Measurements from ENCODE around the gene HOXA3. TPM values are rescaled to one million over a fixed set of nuclear protein-coding genes. Genes with fewer than 3 reads are reported as not detected.

Gene HOXA3
- total and polyA plus RNA-seq, 2 of the 13 experiments (the other 11 are each of a cell fraction or from before 2014, with no cell fraction given): 2.9 to 4.6 TPM

GRCh38 chr7:27095897-27096767, 56.3 kb downstream of the HOXA3 start, which contains the start of gene HOXA1 (continued):
- TF ChIP-seq NFYB (CRISPR knock-in tag; IDR thresholded peaks at IDR 0.05) (peak; percentile 53; the same call in 1 of the 2 replicates), ETV6 (CRISPR knock-in tag; conservative IDR thresholded peaks at IDR 0.05) (no peak), TAF1 (CRISPR knock-in tag; IDR thresholded peaks at IDR 0.05) (peak; percentile 38; the same call in 1 of the 2 replicates), ZSCAN29 (CRISPR knock-in tag; conservative IDR thresholded peaks at IDR 0.05) (no peak), MIXL1 (CRISPR knock-in tag; IDR thresholded peaks at IDR 0.05) (no peak), SETDB1 (CRISPR knock-in tag; IDR thresholded peaks at IDR 0.05; ENCODE audit: borderline replicate concordance) (no peak), ZNF331 (CRISPR knock-in tag; IDR thresholded peaks at IDR 0.05) (no peak), ZNF749 (CRISPR knock-in tag; IDR thresholded peaks at IDR 0.05; ENCODE audit: borderline replicate concordance) (no peak), NR1H2 (CRISPR knock-in tag; IDR thresholded peaks at IDR 0.05; ENCODE audit: borderline replicate concordance, low read depth) (no peak), ZZZ3 (CRISPR knock-in tag; IDR thresholded peaks at IDR 0.05; ENCODE audit: borderline replicate concordance) (no peak), TCF7 (IDR thresholded peaks at IDR 0.05; ENCODE audit: low read depth) (no peak), HNRNPUL1 (IDR thresholded peaks at IDR 0.05; ENCODE audit: low read depth, low read length) (no peak), ZNF326 (CRISPR knock-in tag; IDR thresholded peaks at IDR 0.05; ENCODE audit: borderline replicate concordance) (no peak), EP300 (IDR thresholded peaks at IDR 0.05; ENCODE audit: low read depth in 2 of 2, low read length in 2 of 2) (no peak), EP300 (CRISPR knock-in tag; IDR thresholded peaks at IDR 0.05; ENCODE audit: borderline replicate concordance) (no peak), MEIS1 (CRISPR knock-in tag; IDR thresholded peaks at IDR 0.05; ENCODE audit: borderline replicate concordance) (no peak), SMC3 (IDR thresholded peaks at IDR 0.05; ENCODE audit: low read length) (no peak)
- TF ChIP-seq, protein P1, sequence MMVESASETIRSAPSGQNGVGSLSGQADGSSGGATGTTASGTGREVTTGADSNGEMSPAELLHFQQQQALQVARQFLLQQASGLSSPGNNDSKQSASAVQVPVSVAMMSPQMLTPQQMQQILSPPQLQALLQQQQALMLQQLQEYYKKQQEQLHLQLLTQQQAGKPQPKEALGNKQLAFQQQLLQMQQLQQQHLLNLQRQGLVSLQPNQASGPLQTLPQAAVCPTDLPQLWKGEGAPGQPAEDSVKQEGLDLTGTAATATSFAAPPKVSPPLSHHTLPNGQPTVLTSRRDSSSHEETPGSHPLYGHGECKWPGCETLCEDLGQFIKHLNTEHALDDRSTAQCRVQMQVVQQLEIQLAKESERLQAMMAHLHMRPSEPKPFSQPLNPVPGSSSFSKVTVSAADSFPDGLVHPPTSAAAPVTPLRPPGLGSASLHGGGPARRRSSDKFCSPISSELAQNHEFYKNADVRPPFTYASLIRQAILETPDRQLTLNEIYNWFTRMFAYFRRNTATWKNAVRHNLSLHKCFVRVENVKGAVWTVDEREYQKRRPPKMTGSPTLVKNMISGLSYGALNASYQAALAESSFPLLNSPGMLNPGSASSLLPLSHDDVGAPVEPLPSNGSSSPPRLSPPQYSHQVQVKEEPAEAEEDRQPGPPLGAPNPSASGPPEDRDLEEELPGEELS (CRISPR knock-in tag; IDR thresholded peaks at IDR 0.05): no peak
- TF ChIP-seq, protein P2, sequence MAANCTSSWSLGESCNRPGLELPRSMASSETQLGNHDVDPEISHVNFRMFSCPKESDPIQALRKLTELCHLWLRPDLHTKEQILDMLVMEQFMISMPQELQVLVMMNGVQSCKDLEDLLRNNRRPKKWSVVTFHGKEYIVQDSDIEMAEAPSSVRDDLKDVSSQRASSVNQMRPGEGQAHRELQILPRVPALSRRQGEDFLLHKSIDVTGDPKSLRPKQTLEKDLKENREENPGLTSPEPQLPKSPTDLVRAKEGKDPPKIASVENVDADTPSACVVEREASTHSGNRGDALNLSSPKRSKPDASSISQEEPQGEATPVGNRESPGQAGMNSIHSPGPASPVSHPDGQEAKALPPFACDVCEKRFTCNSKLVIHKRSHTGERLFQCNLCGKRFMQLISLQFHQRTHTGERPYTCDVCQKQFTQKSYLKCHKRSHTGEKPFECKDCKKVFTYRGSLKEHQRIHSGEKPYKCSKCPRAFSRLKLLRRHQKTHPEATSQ (CRISPR knock-in tag; IDR thresholded peaks at IDR 0.05; ENCODE audit: borderline replicate concordance): no peak
- TF ChIP-seq, protein P3, sequence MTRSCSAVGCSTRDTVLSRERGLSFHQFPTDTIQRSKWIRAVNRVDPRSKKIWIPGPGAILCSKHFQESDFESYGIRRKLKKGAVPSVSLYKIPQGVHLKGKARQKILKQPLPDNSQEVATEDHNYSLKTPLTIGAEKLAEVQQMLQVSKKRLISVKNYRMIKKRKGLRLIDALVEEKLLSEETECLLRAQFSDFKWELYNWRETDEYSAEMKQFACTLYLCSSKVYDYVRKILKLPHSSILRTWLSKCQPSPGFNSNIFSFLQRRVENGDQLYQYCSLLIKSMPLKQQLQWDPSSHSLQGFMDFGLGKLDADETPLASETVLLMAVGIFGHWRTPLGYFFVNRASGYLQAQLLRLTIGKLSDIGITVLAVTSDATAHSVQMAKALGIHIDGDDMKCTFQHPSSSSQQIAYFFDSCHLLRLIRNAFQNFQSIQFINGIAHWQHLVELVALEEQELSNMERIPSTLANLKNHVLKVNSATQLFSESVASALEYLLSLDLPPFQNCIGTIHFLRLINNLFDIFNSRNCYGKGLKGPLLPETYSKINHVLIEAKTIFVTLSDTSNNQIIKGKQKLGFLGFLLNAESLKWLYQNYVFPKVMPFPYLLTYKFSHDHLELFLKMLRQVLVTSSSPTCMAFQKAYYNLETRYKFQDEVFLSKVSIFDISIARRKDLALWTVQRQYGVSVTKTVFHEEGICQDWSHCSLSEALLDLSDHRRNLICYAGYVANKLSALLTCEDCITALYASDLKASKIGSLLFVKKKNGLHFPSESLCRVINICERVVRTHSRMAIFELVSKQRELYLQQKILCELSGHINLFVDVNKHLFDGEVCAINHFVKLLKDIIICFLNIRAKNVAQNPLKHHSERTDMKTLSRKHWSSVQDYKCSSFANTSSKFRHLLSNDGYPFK (CRISPR knock-in tag; IDR thresholded peaks at IDR 0.05; ENCODE audit: borderline replicate concordance): no peak
- TF ChIP-seq, protein P4, sequence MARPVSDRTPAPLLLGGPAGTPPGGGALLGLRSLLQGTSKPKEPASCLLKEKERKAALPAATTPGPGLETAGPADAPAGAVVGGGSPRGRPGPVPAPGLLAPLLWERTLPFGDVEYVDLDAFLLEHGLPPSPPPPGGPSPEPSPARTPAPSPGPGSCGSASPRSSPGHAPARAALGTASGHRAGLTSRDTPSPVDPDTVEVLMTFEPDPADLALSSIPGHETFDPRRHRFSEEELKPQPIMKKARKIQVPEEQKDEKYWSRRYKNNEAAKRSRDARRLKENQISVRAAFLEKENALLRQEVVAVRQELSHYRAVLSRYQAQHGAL (CRISPR knock-in tag; IDR thresholded peaks at IDR 0.05; ENCODE audit: not compliant biosample characterization): no peak

Measured in HepG2 (cell line).